ENCODE data around the gene TMC6.
"Not testable (repeated sequence)": the region's sequence is repeated elsewhere in the genome, so short reads cannot be mapped to it uniquely, and the experiment has no call there.

The TMC6 gene, protein sequence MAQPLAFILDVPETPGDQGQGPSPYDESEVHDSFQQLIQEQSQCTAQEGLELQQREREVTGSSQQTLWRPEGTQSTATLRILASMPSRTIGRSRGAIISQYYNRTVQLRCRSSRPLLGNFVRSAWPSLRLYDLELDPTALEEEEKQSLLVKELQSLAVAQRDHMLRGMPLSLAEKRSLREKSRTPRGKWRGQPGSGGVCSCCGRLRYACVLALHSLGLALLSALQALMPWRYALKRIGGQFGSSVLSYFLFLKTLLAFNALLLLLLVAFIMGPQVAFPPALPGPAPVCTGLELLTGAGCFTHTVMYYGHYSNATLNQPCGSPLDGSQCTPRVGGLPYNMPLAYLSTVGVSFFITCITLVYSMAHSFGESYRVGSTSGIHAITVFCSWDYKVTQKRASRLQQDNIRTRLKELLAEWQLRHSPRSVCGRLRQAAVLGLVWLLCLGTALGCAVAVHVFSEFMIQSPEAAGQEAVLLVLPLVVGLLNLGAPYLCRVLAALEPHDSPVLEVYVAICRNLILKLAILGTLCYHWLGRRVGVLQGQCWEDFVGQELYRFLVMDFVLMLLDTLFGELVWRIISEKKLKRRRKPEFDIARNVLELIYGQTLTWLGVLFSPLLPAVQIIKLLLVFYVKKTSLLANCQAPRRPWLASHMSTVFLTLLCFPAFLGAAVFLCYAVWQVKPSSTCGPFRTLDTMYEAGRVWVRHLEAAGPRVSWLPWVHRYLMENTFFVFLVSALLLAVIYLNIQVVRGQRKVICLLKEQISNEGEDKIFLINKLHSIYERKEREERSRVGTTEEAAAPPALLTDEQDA

DNA sequence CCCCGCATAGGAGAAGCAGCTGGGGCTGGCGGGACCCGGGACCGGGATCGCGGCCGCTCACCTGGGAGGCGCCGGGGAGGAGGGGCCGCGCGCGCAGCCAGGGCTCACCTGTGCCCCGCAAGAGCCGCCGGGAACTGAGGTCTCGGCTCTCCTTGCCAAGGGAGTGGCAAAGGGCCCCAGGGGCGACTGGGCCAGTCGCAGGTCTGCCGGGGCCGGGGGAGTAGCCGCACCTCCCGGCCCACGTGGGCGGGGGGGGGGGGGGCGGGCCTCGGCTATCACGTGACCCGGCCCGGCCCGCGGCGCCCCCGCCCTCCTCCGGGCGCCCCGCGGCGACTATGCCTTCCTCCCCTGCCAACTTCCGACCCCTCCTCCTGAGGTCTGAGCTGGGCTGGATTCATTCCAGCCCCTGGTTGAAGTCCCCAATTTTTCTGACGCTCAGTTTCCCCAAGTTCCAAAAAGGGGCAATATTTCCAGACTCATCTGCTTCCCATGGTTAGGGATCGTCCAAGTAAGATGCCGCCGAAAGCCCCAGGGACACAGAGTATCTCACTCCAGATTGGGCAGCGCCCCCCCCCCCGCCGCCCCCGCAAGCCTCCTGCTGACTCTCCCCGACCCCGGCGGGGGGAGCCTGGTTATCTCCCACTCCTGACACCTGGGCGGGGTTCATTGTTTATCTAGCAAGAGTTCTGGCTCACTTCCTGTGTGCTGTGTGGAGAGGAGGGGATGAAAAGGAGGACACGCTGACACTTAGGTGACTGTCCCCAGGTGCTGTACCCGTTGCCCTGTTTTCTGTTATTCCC lies at the start of gene TMC6:
Gene TMC6, minus strand, starts transcription at position 205 of the 800 bp plus-strand sequence. CDS start 1,923 bp downstream, outside the sequence.
- peak; percentile 73 for DNase-seq (ENCODE audit: low spot score)

- DNase-seq (ENCODE audit: low spot score): peak; percentile 82
These were observed 48.0 kb upstream of the TMC6 start for GRCh38 chr17:78176548-78177025.

DNA sequence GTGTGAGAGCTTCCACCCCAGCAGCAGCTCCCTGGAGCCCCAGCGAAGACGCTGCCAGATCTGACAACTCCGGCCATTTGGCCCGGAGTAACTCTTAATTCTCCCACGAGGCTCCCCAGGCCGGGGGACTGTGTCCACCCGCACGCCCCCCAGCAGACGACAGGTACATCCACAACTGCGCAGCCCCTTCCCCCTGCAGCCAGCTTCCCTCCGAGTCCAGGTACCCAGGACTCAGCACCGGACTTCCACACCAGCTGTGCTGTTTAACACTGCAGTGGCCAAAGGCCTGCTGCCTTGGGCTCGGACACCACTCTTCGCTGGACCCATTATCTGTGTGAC lies 47.1 kb upstream of the TMC6 start:
- no peak for DNase-seq (ENCODE audit: low spot score)

- no peak for DNase-seq (ENCODE audit: low spot score)
These were observed 46.5 kb upstream of the TMC6 start for GRCh38 chr17:78174870-78175642.

DNA sequence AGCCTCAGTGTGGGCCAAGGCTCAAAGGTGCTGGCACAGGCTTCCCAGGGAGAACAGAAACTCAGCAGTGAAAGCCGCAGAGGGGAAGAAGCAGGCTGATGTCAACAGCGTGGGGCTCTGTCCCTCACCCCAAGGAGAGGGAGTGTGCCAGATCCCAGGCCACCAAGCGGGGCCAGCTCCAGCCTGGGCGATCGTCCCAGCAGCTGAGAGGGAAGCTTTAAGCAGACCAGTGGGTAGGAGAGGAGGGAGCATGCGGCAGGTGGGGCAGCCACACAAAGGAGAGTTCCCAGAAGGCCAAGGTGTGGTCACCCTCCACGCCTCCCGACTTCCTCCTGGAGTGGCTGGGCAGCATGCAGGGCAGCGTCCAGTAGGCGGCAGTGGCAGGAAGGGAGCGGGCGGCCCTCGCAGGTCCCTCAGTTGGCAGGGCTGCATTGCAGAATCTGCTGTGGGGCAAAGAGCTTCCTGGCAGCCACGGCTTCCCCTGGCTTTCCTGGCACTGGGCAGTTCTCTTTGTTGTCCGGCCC lies 45.9 kb upstream of the TMC6 start:
- DNase-seq (ENCODE audit: low spot score): no peak

- DNase-seq (ENCODE audit: low spot score): no peak
These were observed 44.7 kb upstream of the TMC6 start for GRCh38 chr17:78173097-78173715.

DNA sequence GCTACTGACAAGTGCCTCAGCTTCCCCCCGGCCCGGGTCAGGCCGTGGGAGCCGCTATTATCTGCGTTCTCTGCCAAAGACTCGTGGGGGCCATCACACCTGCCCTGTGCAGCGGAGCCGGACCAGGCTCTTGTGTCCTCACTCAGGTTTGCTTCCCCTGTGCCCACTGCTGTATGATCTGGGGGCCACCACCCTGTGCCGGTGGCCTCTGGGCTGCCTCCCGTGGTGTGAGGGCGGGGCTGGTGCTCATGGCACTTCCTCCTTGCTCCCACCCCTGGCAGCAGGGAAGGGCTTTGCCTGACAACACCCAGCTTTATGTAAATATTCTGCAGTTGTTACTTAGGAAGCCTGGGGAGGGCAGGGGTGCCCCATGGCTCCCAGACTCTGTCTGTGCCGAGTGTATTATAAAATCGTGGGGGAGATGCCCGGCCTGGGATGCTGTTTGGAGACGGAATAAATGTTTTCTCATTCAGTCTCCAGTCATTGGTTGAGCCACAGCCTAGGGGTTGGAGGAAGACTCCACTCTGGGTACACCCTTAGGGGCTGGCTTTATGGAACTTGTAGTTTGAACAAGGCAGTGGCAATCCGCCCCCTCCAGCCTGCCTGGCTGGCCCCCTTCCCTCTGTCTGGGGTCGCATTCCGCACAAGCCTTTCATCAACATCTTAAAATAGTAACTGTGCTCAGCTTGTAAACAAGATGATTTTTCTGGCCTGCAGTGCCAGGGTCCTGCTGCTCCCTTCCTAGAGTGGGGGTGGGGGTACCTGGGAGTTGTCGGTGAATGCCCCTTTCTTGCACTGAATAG lies 43.9 kb upstream of the TMC6 start:
- no peak for DNase-seq (ENCODE audit: low spot score)

DNA sequence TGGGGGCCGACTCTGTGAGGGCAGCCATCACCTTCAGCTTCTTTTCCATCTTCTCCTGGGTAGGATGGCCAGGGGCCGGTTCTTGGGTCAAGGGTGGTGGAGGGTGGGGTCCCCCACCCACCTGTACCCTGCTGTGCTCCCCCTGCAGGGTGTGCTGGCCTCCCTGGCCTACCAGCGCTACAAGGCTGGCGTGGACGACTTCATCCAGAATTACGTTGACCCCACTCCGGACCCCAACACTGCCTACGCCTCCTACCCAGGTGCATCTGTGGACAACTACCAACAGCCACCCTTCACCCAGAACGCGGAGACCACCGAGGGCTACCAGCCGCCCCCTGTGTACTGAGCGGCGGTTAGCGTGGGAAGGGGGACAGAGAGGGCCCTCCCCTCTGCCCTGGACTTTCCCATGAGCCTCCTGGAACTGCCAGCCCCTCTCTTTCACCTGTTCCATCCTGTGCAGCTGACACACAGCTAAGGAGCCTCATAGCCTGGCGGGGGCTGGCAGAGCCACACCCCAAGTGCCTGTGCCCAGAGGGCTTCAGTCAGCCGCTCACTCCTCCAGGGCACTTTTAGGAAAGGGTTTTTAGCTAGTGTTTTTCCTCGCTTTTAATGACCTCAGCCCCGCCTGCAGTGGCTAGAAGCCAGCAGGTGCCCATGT lies 43.2 kb upstream of the TMC6 start:
- DNase-seq (ENCODE audit: low spot score): not testable (repeated sequence)

- no peak for DNase-seq (ENCODE audit: low spot score)
These were observed 42.4 kb upstream of the TMC6 start for GRCh38 chr17:78170692-78171590.

- peak; percentile 85 for DNase-seq (ENCODE audit: low spot score)
These were observed 40.6 kb upstream of the TMC6 start for GRCh38 chr17:78168903-78169793.

- peak; percentile 82 for DNase-seq (ENCODE audit: low spot score)
These were observed 39.8 kb upstream of the TMC6 start, which contains the start of gene SYNGR2 for GRCh38 chr17:78168242-78168902. Gene SYNGR2, plus strand, starts transcription at chr17:78168581. Its CDS starts 36 bp downstream, at chr17:78168617.

DNA sequence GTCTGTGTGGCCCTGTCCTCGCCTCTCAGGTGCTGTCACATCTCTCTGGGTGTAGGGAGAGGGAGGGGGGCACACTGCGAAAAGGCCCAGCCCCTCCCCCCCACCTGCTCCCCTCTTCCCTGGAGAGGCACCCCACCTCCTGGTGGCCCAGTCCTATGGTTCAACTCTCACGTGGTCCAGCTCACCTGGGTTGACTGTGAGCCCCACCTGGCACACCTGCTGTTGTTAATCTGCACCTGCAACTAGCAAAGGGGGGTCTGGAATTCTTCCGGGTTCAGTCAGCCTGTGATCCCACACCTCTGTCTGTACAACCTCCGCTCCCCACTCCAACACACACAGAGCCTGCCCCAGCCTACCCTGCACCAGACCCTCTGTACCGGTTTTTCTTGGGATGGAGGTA lies 37.9 kb upstream of the TMC6 start:
- no peak for DNase-seq (ENCODE audit: low spot score)

DNA sequence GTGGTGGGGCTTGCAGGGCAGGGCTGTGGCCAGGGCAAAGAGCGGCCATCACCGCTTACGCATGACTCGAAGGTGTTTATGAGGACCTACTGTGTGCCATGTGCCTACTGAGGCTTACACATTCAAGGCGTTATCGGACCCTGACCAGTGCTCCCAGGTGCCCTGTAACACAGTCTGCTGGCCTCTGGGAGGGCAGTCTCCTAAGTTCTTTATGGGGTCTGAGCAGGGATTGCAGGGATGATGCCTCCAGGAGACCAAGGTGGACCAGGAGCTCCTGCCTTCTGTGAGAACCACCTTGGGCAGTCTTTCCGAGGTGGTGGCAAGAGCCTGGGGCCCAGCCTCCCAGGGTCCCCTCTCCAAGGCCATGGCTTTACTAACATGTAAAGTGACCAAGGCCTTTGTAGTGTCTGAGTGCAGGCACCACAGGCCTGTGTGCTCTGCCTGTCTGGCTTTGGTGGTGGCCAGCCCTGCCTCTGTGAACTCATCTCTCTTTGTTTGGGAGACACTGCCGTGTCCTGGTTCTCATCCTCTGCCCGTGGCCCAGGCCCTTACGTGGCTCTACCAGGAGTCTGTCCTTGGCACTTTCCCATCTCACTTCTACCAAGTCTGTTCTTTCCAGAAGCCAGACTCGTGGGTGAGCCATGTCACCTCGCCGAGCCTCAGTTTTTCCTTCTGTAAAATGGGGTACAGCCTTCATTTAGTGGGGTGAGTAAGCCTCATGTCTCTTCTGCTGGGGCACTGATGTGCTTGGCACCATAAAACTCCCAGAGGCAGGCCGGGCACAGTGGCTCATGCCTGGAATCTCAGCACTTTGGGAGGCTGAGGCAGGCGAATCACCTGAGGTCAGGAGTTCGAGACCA lies 36.4 kb upstream of the TMC6 start:
- no peak for DNase-seq (ENCODE audit: low spot score)

- no peak for DNase-seq (ENCODE audit: low spot score)
These were observed 35.6 kb upstream of the TMC6 start for GRCh38 chr17:78163881-78164747.
